ENCODE results near the gene ACSS1.
A peak's percentile ranks its signal among the peaks of the same experiment; 100 is the strongest.

The ACSS1 gene

GRCh38 chr20:25053255-25054031 is 4.5 kb downstream of the ACSS1 start:
- H3K4me1 ChIP-seq (ENCODE audit: control insufficient read depth in 5 of 5, insufficient read depth in 5 of 5, low read length in 5 of 5): peaks cover 17 to 80% (median 66%) of the 10 kb centered on the region in 5 donors
- H3K9me3 ChIP-seq (ENCODE audit: control insufficient read depth in 5 of 5, low read length in 5 of 5): no peaks in the 10 kb centered on the region
- no peaks in the 10 kb centered on the region for H3K36me3 ChIP-seq (ENCODE audit: control insufficient read depth in 5 of 5, insufficient read depth in 5 of 5, low read length in 5 of 5)
- H3K27me3 ChIP-seq (ENCODE audit: control insufficient read depth in 5 of 5, insufficient read depth in 4 of 5, low read length in 5 of 5): peaks cover 0 to under 1% (median 0%) of the 10 kb centered on the region in 5 donors
- peak overlapping the region in 3 of 5 donors; percentile 26 to 42 (median 39) for H3K4me3 ChIP-seq (ENCODE audit: low read depth in 1 of 5, low read length in 5 of 5)
- H3K27ac ChIP-seq (ENCODE audit: low read depth, low read length): peak overlapping the region; percentile 92
- H3K9ac ChIP-seq (ENCODE audit: low read length in 5 of 5): peak overlapping the region; percentile 6 to 73 (median 64)

GRCh38 chr20:25052255-25053194 is 5.4 kb downstream of the ACSS1 start:
- peak overlapping the region; percentile 92 for H3K27ac ChIP-seq (ENCODE audit: low read depth, low read length)
- peak overlapping the region in 2 of 5 donors; percentile 0 to 22 for H3K9ac ChIP-seq (ENCODE audit: low read length in 5 of 5)
- no peaks in the 10 kb centered on the region for H3K27me3 ChIP-seq (ENCODE audit: control insufficient read depth in 5 of 5, insufficient read depth in 4 of 5, low read length in 5 of 5)
- no peak overlapping the region for H3K4me3 ChIP-seq (ENCODE audit: low read depth in 1 of 5, low read length in 5 of 5)
- H3K4me1 ChIP-seq (ENCODE audit: control insufficient read depth in 5 of 5, insufficient read depth in 5 of 5, low read length in 5 of 5): peaks cover 17 to 74% (median 59%) of the 10 kb centered on the region in 5 donors
- peaks cover 0 to 6% (median 3%) of the 10 kb centered on the region in 5 donors for H3K36me3 ChIP-seq (ENCODE audit: control insufficient read depth in 5 of 5, insufficient read depth in 5 of 5, low read length in 5 of 5)
- no peaks in the 10 kb centered on the region for H3K9me3 ChIP-seq (ENCODE audit: control insufficient read depth in 5 of 5, low read length in 5 of 5)

DNA sequence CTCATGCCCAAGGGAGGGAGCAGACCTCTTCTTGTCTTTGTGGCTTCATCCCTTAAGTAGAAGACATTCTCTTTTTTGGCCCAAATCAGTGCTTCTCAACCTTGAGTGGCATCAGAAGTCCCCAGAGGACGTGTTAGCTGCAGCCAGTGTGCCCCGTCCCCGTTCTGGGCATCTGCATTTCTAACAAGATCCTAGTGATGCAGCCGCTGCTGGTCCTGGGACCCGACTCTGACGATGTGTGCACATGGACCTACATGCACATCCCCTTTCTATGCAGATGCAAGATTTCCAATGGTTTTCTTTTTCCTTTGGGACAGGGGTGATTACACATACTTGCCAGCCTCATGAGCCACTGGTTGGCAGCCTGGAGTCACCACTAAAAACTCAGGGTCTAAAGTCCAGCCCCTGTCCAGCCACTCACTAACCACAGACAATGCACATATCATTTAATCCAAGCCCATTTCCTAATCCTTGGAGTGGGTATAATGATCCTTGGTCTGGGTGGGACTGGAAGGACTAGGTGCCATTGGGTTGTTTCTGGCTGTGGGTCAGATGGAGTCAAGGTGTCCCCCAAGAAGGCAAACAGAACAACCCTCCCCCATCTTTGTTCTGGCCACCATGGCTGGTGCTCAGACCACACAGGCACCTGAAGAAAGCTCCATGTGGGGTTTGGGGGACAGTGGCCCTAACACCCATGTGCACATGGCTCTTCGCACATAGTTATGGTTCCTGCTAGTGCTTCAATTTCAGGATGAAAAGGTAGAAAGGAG is 6.4 kb downstream of the ACSS1 start:
- no peaks in the 10 kb centered on the region for H3K27me3 ChIP-seq (ENCODE audit: control insufficient read depth in 5 of 5, insufficient read depth in 4 of 5, low read length in 5 of 5)
- H3K4me3 ChIP-seq (ENCODE audit: low read depth in 1 of 5, low read length in 5 of 5): no peak overlapping the region
- no peaks in the 10 kb centered on the region for H3K9me3 ChIP-seq (ENCODE audit: control insufficient read depth in 5 of 5, low read length in 5 of 5)
- no peak overlapping the region for H3K9ac ChIP-seq (ENCODE audit: low read length in 5 of 5)
- peaks cover 0 to 16% (median 12%) of the 10 kb centered on the region in 5 donors for H3K36me3 ChIP-seq (ENCODE audit: control insufficient read depth in 5 of 5, insufficient read depth in 5 of 5, low read length in 5 of 5)
- H3K27ac ChIP-seq (ENCODE audit: low read depth, low read length): peak overlapping the region; percentile 27
- peaks cover 17 to 65% (median 51%) of the 10 kb centered on the region in 5 donors for H3K4me1 ChIP-seq (ENCODE audit: control insufficient read depth in 5 of 5, insufficient read depth in 5 of 5, low read length in 5 of 5)

GRCh38 chr20:25050501-25051350 is 7.2 kb downstream of the ACSS1 start:
- Histone ChIP-seq H3K9ac (ENCODE audit: low read length in 5 of 5) (peak overlapping the region in 1 of 5 donors; percentile 28), H3K27me3 (ENCODE audit: control insufficient read depth in 5 of 5, insufficient read depth in 4 of 5, low read length in 5 of 5) (no peaks in the 10 kb centered on the region), H3K36me3 (ENCODE audit: control insufficient read depth in 5 of 5, insufficient read depth in 5 of 5, low read length in 5 of 5) (peaks cover 0 to 22% (median 17%) of the 10 kb centered on the region in 5 donors), H3K27ac (ENCODE audit: low read depth, low read length) (no peak overlapping the region), H3K9me3 (ENCODE audit: control insufficient read depth in 5 of 5, low read length in 5 of 5) (no peaks in the 10 kb centered on the region), H3K4me1 (ENCODE audit: control insufficient read depth in 5 of 5, insufficient read depth in 5 of 5, low read length in 5 of 5) (peaks cover 15 to 57% (median 42%) of the 10 kb centered on the region in 5 donors), H3K4me3 (ENCODE audit: low read depth in 1 of 5, low read length in 5 of 5) (no peak overlapping the region)

DNA sequence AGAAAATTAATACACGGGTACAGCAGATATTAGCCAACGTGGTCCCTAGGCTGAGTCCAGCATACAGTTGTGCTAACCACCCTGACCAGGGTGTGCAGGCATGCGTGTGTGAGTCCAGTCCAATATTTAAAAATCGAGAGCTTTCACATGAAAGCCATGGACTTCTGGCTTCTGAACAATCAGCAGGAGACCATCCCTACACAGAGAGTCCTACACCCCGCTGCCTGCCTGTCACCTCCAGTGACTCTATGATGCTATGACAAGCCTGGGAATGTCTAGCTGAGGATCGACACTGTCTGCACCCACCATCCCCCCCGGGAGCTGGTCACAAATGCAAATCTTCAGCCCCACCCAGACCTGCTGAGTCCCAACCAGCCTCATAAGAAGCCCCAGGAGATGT is 7.9 kb downstream of the ACSS1 start:
- no peaks in the 10 kb centered on the region for H3K9me3 ChIP-seq (ENCODE audit: control insufficient read depth in 5 of 5, low read length in 5 of 5)
- no peak overlapping the region for H3K4me3 ChIP-seq (ENCODE audit: low read depth in 1 of 5, low read length in 5 of 5)
- H3K4me1 ChIP-seq (ENCODE audit: control insufficient read depth in 5 of 5, insufficient read depth in 5 of 5, low read length in 5 of 5): peaks cover 17 to 57% (median 46%) of the 10 kb centered on the region in 5 donors
- H3K27ac ChIP-seq (ENCODE audit: low read depth, low read length): no peak overlapping the region
- peaks cover 0 to 26% (median 17%) of the 10 kb centered on the region in 5 donors for H3K36me3 ChIP-seq (ENCODE audit: control insufficient read depth in 5 of 5, insufficient read depth in 5 of 5, low read length in 5 of 5)
- H3K9ac ChIP-seq (ENCODE audit: low read length in 5 of 5): no peak overlapping the region
- H3K27me3 ChIP-seq (ENCODE audit: control insufficient read depth in 5 of 5, insufficient read depth in 4 of 5, low read length in 5 of 5): no peaks in the 10 kb centered on the region

DNA sequence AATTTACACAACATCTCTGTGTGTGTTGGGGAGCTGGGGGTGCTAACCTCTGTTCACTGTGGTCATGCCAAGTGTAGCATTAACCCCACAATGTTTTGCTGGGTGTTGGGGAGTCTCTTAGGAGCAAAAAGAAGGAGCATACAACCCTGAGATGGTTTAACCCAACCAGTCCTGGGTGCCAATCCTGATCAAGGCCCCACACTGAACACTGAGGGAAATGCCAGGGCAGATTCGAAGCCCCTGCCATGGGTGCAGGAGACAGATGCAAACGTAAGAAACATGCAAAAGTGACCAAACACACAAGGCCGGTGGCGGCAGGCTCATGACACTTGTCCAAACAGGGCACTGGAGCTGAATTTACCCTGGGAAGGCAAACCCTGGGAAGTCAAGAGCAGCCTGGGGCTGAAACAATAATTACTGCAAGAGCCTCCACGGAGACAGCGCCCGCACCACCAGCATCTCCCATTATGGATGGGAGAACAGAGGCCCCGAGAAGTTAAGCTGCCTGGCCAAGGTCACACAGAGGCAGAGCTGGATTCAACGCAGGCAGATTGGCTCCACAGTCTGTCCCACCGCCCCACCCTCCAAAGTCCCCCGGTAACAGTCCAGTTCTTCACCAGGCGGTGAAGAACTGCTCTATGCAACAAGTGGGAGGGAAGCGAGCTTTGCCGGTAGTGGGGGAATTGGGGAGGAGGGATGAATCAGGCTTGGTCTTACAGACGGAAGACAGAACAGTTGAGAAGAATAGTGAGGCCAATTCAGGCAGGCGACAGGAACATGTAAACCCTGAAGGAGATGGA is 8.5 kb downstream of the ACSS1 start:
- no peak overlapping the region for H3K4me3 ChIP-seq (ENCODE audit: low read depth in 1 of 5, low read length in 5 of 5)
- peaks cover 0 to 26% (median 17%) of the 10 kb centered on the region in 5 donors for H3K36me3 ChIP-seq (ENCODE audit: control insufficient read depth in 5 of 5, insufficient read depth in 5 of 5, low read length in 5 of 5)
- no peaks in the 10 kb centered on the region for H3K9me3 ChIP-seq (ENCODE audit: control insufficient read depth in 5 of 5, low read length in 5 of 5)
- H3K27ac ChIP-seq (ENCODE audit: low read depth, low read length): no peak overlapping the region
- H3K9ac ChIP-seq (ENCODE audit: low read length in 5 of 5): no peak overlapping the region
- peaks cover 19 to 57% (median 48%) of the 10 kb centered on the region in 5 donors for H3K4me1 ChIP-seq (ENCODE audit: control insufficient read depth in 5 of 5, insufficient read depth in 5 of 5, low read length in 5 of 5)
- no peaks in the 10 kb centered on the region for H3K27me3 ChIP-seq (ENCODE audit: control insufficient read depth in 5 of 5, insufficient read depth in 4 of 5, low read length in 5 of 5)

DNA sequence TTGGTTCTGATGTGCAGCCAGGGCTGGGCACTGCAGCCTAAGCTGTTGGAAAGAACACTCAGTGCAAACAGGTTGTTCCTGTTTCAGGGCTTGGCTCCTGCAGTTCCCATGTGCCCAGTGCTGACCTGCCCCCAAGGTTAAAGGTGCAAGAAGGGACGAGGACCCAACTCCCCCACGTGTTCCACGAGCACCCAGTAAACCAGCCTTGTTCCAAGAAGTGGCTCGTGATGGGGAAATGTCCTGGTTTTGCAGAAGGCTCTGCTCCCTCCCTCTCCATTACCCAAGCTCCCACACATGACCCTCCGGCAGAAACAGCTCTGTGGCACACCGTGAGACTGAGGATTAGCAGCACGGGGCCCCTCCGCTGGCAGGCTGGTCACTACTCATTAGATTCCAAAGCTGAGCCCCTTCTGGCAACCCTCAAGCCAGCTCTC is 9.4 kb downstream of the ACSS1 start:
- H3K9ac ChIP-seq (ENCODE audit: low read length in 5 of 5): no peak overlapping the region

GRCh38 chr20:25047766-25048165 is 10.2 kb downstream of the ACSS1 start:
- H3K4me3 ChIP-seq (ENCODE audit: low read depth in 1 of 5, low read length in 5 of 5): no peak overlapping the region
- no peaks in the 10 kb centered on the region for H3K27me3 ChIP-seq (ENCODE audit: control insufficient read depth in 5 of 5, insufficient read depth in 4 of 5, low read length in 5 of 5)
- no peak overlapping the region for H3K27ac ChIP-seq (ENCODE audit: low read depth, low read length)
- H3K9me3 ChIP-seq (ENCODE audit: control insufficient read depth in 5 of 5, low read length in 5 of 5): no peaks in the 10 kb centered on the region
- peaks cover 16 to 57% (median 47%) of the 10 kb centered on the region in 5 donors for H3K4me1 ChIP-seq (ENCODE audit: control insufficient read depth in 5 of 5, insufficient read depth in 5 of 5, low read length in 5 of 5)
- peaks cover 0 to 26% (median 17%) of the 10 kb centered on the region in 5 donors for H3K36me3 ChIP-seq (ENCODE audit: control insufficient read depth in 5 of 5, insufficient read depth in 5 of 5, low read length in 5 of 5)
- H3K9ac ChIP-seq (ENCODE audit: low read length in 5 of 5): no peak overlapping the region

More for the DNA sequence above, 9.4 kb downstream of the ACSS1 start:
- Histone ChIP-seq H3K27me3 (ENCODE audit: control insufficient read depth in 5 of 5, insufficient read depth in 4 of 5, low read length in 5 of 5) (no peaks in the 10 kb centered on the region), H3K4me3 (ENCODE audit: low read depth in 1 of 5, low read length in 5 of 5) (no peak overlapping the region), H3K9me3 (ENCODE audit: control insufficient read depth in 5 of 5, low read length in 5 of 5) (no peaks in the 10 kb centered on the region), H3K36me3 (ENCODE audit: control insufficient read depth in 5 of 5, insufficient read depth in 5 of 5, low read length in 5 of 5) (peaks cover 0 to 26% (median 17%) of the 10 kb centered on the region in 5 donors), H3K4me1 (ENCODE audit: control insufficient read depth in 5 of 5, insufficient read depth in 5 of 5, low read length in 5 of 5) (peaks cover 15 to 57% (median 47%) of the 10 kb centered on the region in 5 donors), H3K27ac (ENCODE audit: low read depth, low read length) (no peak overlapping the region)
